Measurements from ENCODE around the gene PPAN.

Gene PPAN

DNA sequence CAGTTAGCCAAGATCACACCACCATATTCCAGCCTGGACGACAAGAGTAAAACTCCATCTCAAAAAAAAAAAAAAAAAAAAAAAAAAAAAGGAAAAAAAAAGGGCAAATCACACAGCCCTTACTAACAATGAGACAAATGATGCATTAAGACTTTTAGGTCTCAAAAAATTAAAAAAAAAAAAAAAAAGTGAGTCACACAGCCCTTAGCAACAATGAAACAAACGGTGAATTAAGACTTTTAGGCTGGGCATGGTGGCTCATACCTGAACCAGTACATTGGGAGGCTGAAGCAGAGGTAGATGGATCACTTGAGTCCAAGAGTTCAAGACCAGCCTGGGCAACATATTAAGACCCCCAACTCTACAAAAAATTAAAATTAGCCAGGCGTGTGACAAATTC, 45.9 kb downstream of the PPAN start:
- Histone ChIP-seq H3K36me3 (ENCODE audit: insufficient read depth) (peaks cover 17% of the 10 kb centered on the region; the same call in 1 of the 2 replicates), H4K20me1 (ENCODE audit: insufficient read depth) (no peaks in the 10 kb centered on the region), H3K27ac (no peak overlapping the region), H2AFZ (ENCODE audit: low read depth) (no peak overlapping the region), H3K27me3 (ENCODE audit: insufficient read depth, low read depth) (no peaks in the 10 kb centered on the region), H3K9ac (no peak overlapping the region), H3K4me1 (ENCODE audit: low read depth, poor library complexity, severe bottlenecking) (no peaks in the 10 kb centered on the region), H3K79me2 (ENCODE audit: insufficient read depth, low read depth) (no peaks in the 10 kb centered on the region), H3K4me2 (no peak overlapping the region), H3K4me3 (IDR thresholded peaks at IDR 0.05; ENCODE audit: insufficient read depth, low read depth, low read length) (no peak overlapping the region)
- TF ChIP-seq, protein P1, sequence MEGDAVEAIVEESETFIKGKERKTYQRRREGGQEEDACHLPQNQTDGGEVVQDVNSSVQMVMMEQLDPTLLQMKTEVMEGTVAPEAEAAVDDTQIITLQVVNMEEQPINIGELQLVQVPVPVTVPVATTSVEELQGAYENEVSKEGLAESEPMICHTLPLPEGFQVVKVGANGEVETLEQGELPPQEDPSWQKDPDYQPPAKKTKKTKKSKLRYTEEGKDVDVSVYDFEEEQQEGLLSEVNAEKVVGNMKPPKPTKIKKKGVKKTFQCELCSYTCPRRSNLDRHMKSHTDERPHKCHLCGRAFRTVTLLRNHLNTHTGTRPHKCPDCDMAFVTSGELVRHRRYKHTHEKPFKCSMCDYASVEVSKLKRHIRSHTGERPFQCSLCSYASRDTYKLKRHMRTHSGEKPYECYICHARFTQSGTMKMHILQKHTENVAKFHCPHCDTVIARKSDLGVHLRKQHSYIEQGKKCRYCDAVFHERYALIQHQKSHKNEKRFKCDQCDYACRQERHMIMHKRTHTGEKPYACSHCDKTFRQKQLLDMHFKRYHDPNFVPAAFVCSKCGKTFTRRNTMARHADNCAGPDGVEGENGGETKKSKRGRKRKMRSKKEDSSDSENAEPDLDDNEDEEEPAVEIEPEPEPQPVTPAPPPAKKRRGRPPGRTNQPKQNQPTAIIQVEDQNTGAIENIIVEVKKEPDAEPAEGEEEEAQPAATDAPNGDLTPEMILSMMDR (conservative IDR thresholded peaks at IDR 0.05; ENCODE audit: low read depth, low read length) = no peak

DNA sequence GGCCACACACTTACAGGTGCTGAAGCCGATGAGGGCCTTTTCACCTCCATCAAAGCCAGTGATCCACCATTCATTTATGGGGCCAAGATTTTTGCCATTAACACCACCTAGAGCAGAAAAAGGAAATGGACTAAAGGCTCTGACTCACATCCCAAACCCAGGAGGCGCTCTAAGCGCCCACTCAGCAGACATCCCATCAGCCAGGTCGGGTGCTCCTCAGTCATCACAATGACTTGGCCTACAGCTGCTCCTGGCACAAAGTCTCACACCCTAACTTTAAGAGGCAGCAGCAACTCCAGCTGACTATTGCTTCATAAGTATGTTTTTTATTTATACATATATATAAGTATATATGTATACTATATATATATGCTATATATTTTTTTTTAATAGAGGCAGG, 49.7 kb downstream of the PPAN start:
- H3K9ac ChIP-seq = no peak overlapping the region
- H3K4me1 ChIP-seq (ENCODE audit: low read depth, poor library complexity, severe bottlenecking) = no peaks in the 10 kb centered on the region
- no peaks in the 10 kb centered on the region for H3K79me2 ChIP-seq (ENCODE audit: insufficient read depth, low read depth)
- peaks cover 29% of the 10 kb centered on the region; the same call in 1 of the 2 replicates for H3K36me3 ChIP-seq (ENCODE audit: insufficient read depth)
- TF ChIP-seq, protein P1 (conservative IDR thresholded peaks at IDR 0.05; ENCODE audit: low read depth, low read length) = no peak
- no peak overlapping the region for H3K4me2 ChIP-seq
- no peak overlapping the region for H3K4me3 ChIP-seq (IDR thresholded peaks at IDR 0.05; ENCODE audit: insufficient read depth, low read depth, low read length)
- H3K27ac ChIP-seq = no peak overlapping the region
- H2AFZ ChIP-seq (ENCODE audit: low read depth) = no peak overlapping the region
- no peaks in the 10 kb centered on the region for H4K20me1 ChIP-seq (ENCODE audit: insufficient read depth)
- H3K27me3 ChIP-seq (ENCODE audit: insufficient read depth, low read depth) = no peaks in the 10 kb centered on the region

DNA sequence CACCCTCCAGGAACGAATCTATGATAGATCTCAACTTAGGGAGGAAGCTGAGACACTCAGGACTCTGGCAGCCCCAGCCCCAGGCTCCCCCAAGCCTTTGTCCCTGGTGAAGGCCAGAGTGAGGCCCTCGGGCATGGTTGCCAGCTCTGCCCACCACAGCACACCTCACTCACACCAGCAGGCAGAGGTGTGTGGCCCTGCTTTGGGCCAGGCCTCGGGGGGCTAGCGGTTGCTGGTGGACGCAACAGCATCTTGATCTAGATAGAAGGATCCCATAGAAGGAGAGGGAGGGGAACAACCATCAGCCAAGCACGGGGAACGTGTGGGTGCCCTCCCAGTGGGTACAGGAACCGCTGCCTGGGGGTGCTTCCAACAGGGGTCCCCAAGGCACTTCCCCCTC, 51.9 kb downstream of the PPAN start:
- no peak overlapping the region for H3K4me2 ChIP-seq
- H4K20me1 ChIP-seq (ENCODE audit: insufficient read depth) = no peaks in the 10 kb centered on the region
- H3K27me3 ChIP-seq (ENCODE audit: insufficient read depth, low read depth) = no peaks in the 10 kb centered on the region
- TF ChIP-seq, protein P1 (conservative IDR thresholded peaks at IDR 0.05; ENCODE audit: low read depth, low read length) = no peak
- no peak overlapping the region for H3K9ac ChIP-seq
- H3K79me2 ChIP-seq (ENCODE audit: insufficient read depth, low read depth) = no peaks in the 10 kb centered on the region
- H2AFZ ChIP-seq (ENCODE audit: low read depth) = no peak overlapping the region
- no peaks in the 10 kb centered on the region for H3K4me1 ChIP-seq (ENCODE audit: low read depth, poor library complexity, severe bottlenecking)
- no peak overlapping the region for H3K4me3 ChIP-seq (IDR thresholded peaks at IDR 0.05; ENCODE audit: insufficient read depth, low read depth, low read length)
- H3K27ac ChIP-seq = no peak overlapping the region
- peaks cover 32% of the 10 kb centered on the region; the same call in 1 of the 2 replicates for H3K36me3 ChIP-seq (ENCODE audit: insufficient read depth)

DNA sequence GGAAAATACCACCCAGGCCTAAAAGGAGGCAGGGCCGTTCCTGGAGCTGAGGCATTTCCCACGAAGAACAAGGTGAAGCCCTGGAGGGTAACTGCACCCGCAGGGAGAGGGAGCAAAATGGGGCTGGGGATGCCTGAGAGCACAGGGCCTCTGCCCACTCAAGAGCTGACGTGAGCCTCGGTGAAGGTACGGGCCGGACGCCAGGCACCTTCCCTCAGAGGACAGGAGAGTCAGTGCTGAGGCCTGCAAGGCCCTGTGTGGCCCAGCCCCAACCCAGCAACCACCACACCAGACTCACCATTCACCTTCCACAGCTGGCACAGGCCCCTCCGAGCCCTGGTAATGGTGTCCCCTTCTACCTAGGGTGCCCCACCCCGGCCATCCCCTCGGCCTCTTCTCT, 52.3 kb downstream of the PPAN start:
- Histone ChIP-seq H3K79me2 (ENCODE audit: insufficient read depth, low read depth) (no peaks in the 10 kb centered on the region), H3K4me1 (ENCODE audit: low read depth, poor library complexity, severe bottlenecking) (no peaks in the 10 kb centered on the region), H3K9ac (no peak overlapping the region), H3K4me2 (no peak overlapping the region), H2AFZ (ENCODE audit: low read depth) (no peak overlapping the region), H3K36me3 (ENCODE audit: insufficient read depth) (peaks cover 32% of the 10 kb centered on the region; the same call in 1 of the 2 replicates), H3K27me3 (ENCODE audit: insufficient read depth, low read depth) (no peaks in the 10 kb centered on the region), H4K20me1 (ENCODE audit: insufficient read depth) (no peaks in the 10 kb centered on the region), H3K4me3 (IDR thresholded peaks at IDR 0.05; ENCODE audit: insufficient read depth, low read depth, low read length) (no peak overlapping the region), H3K27ac (no peak overlapping the region)
- TF ChIP-seq, protein P1 (conservative IDR thresholded peaks at IDR 0.05; ENCODE audit: low read depth, low read length) = no peak
